SK-N-SH (cell line): ENCODE data around the gene ADIPOR2. TPM values are rescaled to one million over a fixed set of nuclear protein-coding genes. Genes with fewer than 3 reads are reported as not detected.

Experiments
- CTCF ChIA-PET: fragments of 300-600, 350-600 bp; formaldehyde crosslinking; extraction: SDS; loops from one replicate; lab custom pipeline; 2021; lab: Yijun Ruan, JAX
- POLR2A ChIA-PET: fragments of 350-600 bp; sonication (Branson Sonifier 250); formaldehyde crosslinking; extraction: SDS; loops from one replicate; lab custom pipeline; 2020; ENCODE audit warnings: antibody characterized with exemption, inconsistent platforms; lab: Yijun Ruan, JAX
- DNase-seq: peaks from one replicate; pipeline ENCODE4 v3.0.0; 2012
- H2AFZ ChIP-seq: fragments of 200-600 bp; sonication (generic); 2 replicates; pipeline ENCODE4 v1.8.1; 2016; ENCODE audit warnings: antibody characterized with exemption, mild to moderate bottlenecking, low read depth
- H3F3A ChIP-seq: fragments of 200-600 bp; sonication (generic); replicated peaks from 2 replicates; pipeline ENCODE3; 2016; ENCODE audit warnings: antibody characterized with exemption, mild to moderate bottlenecking; ENCODE audit not compliant: insufficient read depth
- H3K27ac ChIP-seq, 2 experiments: fragments of 200-500 bp in 1 of 2; fragments of 200-600 bp in 1 of 2; sonication (Bioruptor generic) in 1 of 2; sonication (generic), shearing (Covaris generic) in 1 of 2; 2 replicates each; pipeline versions ENCODE4 v1.5.1 to v1.6.1; 2014 to 2016; ENCODE audit warnings: low read depth in 2 of 2, inconsistent platforms in 1 of 2, low read length in 1 of 2, mild to moderate bottlenecking in 1 of 2, mixed read lengths in 1 of 2
- H3K27me3 ChIP-seq: fragments of 200-600 bp; sonication (generic), shearing (Covaris generic); 2 replicates; pipeline ENCODE4 v1.6.1; 2016; ENCODE audit warnings: mixed run types; ENCODE audit not compliant: insufficient read depth
- H3K36me3 ChIP-seq, 2 experiments: fragments of 200-500 bp in 1 of 2; fragments of 200-600 bp in 1 of 2; sonication (Bioruptor generic) in 1 of 2; sonication (generic) in 1 of 2; replicated peaks in 1 of 2; 2 replicates each; pipeline versions ENCODE3 to v1.5.1; 2014 to 2016; ENCODE audit warnings: low read length in 1 of 2, mild to moderate bottlenecking in 1 of 2; ENCODE audit not compliant: insufficient read depth in 2 of 2, control insufficient read depth in 1 of 2
- H3K4me1 ChIP-seq, 2 experiments: fragments of 200-500 bp in 1 of 2; fragments of 200-600 bp in 1 of 2; sonication (Bioruptor generic) in 1 of 2; sonication (generic), shearing (Covaris generic) in 1 of 2; 2 replicates each; pipeline versions ENCODE4 v1.5.1 to v1.6.1; 2014 to 2016; ENCODE audit warnings: low read depth in 1 of 2, low read length in 1 of 2, mixed run types in 1 of 2; ENCODE audit not compliant: insufficient read depth in 2 of 2, control insufficient read depth in 1 of 2
- H3K4me2 ChIP-seq: fragments of 200-600 bp; sonication (generic), shearing (Covaris generic); 2 replicates; pipeline ENCODE4 v1.6.1; 2017; ENCODE audit warnings: mixed run types
- H3K4me3 ChIP-seq, 2 experiments: fragments of 200-500 bp in 1 of 2; fragments of 200-600 bp in 1 of 2; sonication (Bioruptor generic) in 1 of 2; sonication (generic), shearing (Covaris generic) in 1 of 2; 2 replicates each; pipeline versions ENCODE4 v1.5.1 to v1.8.1; 2014 to 2016; ENCODE audit warnings: low read depth in 2 of 2, inconsistent platforms in 1 of 2, low read length in 1 of 2, mild to moderate bottlenecking in 1 of 2, mixed read lengths in 1 of 2, moderate library complexity in 1 of 2
- H3K79me2 ChIP-seq: fragments of 200-600 bp; sonication (generic); 2 replicates; pipeline ENCODE4 v1.8.1; 2017; ENCODE audit warnings: mild to moderate bottlenecking; ENCODE audit not compliant: insufficient read depth
- H3K9ac ChIP-seq: fragments of 200-600 bp; sonication (generic); 2 replicates; pipeline ENCODE4 v1.6.1; 2017; ENCODE audit warnings: mixed run types
- H3K9me2 ChIP-seq: fragments of 200-600 bp; sonication (generic); 2 replicates; pipeline ENCODE4 v1.6.1; 2017; ENCODE audit warnings: mixed run types
- H3K9me3 ChIP-seq: fragments of 200-600 bp; sonication (generic); 2 replicates; pipeline ENCODE4 v1.6.1; 2017; ENCODE audit warnings: mixed run types, mild to moderate bottlenecking, moderate library complexity
- H4K20me1 ChIP-seq: fragments of 200-600 bp; sonication (generic); 2 replicates; pipeline ENCODE4 v1.6.1; 2017; ENCODE audit warnings: mild to moderate bottlenecking, mixed run types; ENCODE audit not compliant: insufficient read depth
- ELF1 ChIP-seq: IDR thresholded peaks from 2 replicates; pipeline ENCODE4 v1.4.0; 2012
- EP300 ChIP-seq, 2 experiments: IDR thresholded peaks; 2 replicates each; pipeline versions ENCODE4 v1.4.0 to v1.6.1; 2012; ENCODE audit warnings: borderline replicate concordance in 1 of 2, low read depth in 1 of 2, low read length in 1 of 2
- FOXJ3 ChIP-seq: sonication (generic); formaldehyde crosslinking; IDR thresholded peaks from 2 replicates; pipeline ENCODE4 v1.5.1; 2020; ENCODE audit warnings: mild to moderate bottlenecking, missing genetic modification reagents
- GABPA ChIP-seq: IDR thresholded peaks from 2 replicates; pipeline ENCODE4 v1.4.0; 2012; ENCODE audit warnings: low read depth, mild to moderate bottlenecking
- GATA2 ChIP-seq: sonication (generic); formaldehyde crosslinking; IDR thresholded peaks from 2 replicates; pipeline ENCODE4 v1.5.0; 2020; ENCODE audit warnings: mild to moderate bottlenecking, missing genetic modification reagents
- MEF2A ChIP-seq: IDR thresholded peaks from 2 replicates; pipeline ENCODE4 v1.4.0; 2012; ENCODE audit warnings: low read depth, borderline replicate concordance
- MXI1 ChIP-seq: IDR thresholded peaks from 2 replicates; pipeline ENCODE4 v1.6.1; 2012; ENCODE audit warnings: mild to moderate bottlenecking, low read depth, low read length, improper control_type of control experiment
- NFIC ChIP-seq: IDR thresholded peaks from 2 replicates; pipeline ENCODE4 v1.4.0; 2012; ENCODE audit warnings: borderline replicate concordance
- POLR2AphosphoS5 ChIP-seq: IDR thresholded peaks from 2 replicates; pipeline ENCODE4 v1.6.1; 2012; ENCODE audit warnings: low read depth, low read length
- RAD21 ChIP-seq: IDR thresholded peaks from 2 replicates; pipeline ENCODE4 v1.6.1; 2012; ENCODE audit warnings: mild to moderate bottlenecking, low read length
- RCOR1 ChIP-seq: fragments of 150-350 bp; IDR thresholded peaks from 2 replicates; pipeline ENCODE4 v1.6.1; 2017; ENCODE audit warnings: antibody characterized with exemption, low read length
- RXRA ChIP-seq: IDR thresholded peaks from 2 replicates; pipeline ENCODE4 v1.4.0; 2012; ENCODE audit warnings: low read depth, mild to moderate bottlenecking, borderline replicate concordance
- SIN3A ChIP-seq: IDR thresholded peaks from 2 replicates; pipeline ENCODE4 v1.6.1; 2012; ENCODE audit warnings: low read depth, mild to moderate bottlenecking, low read length, moderate library complexity, borderline replicate concordance
- SMC3 ChIP-seq: IDR thresholded peaks from 2 replicates; pipeline ENCODE4 v1.6.1; 2012; ENCODE audit warnings: low read depth, low read length, improper control_type of control experiment
- TCF12 ChIP-seq: IDR thresholded peaks from 2 replicates; pipeline ENCODE4 v1.4.0; 2012
- TEAD4 ChIP-seq: IDR thresholded peaks from 2 replicates; pipeline ENCODE4 v1.4.0; 2012; ENCODE audit warnings: mild to moderate bottlenecking, borderline replicate concordance; ENCODE audit not compliant: insufficient read depth
- WGBS: methylation state at CpG from one replicate; pipeline ENCODE4 v1.1.6; 2017; ENCODE audit warnings: low lambda C conversion rate; 5-methylcytosine and 5-hydroxymethylcytosine counted together
- polyA plus RNA-seq, 3 experiments: library from polyadenylated mRNA; depleted of rRNA; stranded (reverse); fragments of >200 nt; gene quantifications; 2 replicates each; pipeline ENCODE4 v1.2.3, GENCODE V29; 2012
- TF ChIP-seq, protein P1 (sequence below): fragments of 150-350 bp; IDR thresholded peaks from 2 replicates; pipeline ENCODE4 v1.6.1; 2016; ENCODE audit warnings: mild to moderate bottlenecking, low read depth, low read length
- TF ChIP-seq, protein P2 (sequence below): fragments of 200-600 bp; sonication (generic); IDR thresholded peaks from 2 replicates; pipeline ENCODE4 v1.6.1; 2017; ENCODE audit warnings: antibody characterized with exemption, mild to moderate bottlenecking, moderate library complexity

ADIPOR2 gene
- polyA plus RNA-seq, 1 of the 3 experiments (the other 2 are of a cell fraction): 17.1 TPM

DNA sequence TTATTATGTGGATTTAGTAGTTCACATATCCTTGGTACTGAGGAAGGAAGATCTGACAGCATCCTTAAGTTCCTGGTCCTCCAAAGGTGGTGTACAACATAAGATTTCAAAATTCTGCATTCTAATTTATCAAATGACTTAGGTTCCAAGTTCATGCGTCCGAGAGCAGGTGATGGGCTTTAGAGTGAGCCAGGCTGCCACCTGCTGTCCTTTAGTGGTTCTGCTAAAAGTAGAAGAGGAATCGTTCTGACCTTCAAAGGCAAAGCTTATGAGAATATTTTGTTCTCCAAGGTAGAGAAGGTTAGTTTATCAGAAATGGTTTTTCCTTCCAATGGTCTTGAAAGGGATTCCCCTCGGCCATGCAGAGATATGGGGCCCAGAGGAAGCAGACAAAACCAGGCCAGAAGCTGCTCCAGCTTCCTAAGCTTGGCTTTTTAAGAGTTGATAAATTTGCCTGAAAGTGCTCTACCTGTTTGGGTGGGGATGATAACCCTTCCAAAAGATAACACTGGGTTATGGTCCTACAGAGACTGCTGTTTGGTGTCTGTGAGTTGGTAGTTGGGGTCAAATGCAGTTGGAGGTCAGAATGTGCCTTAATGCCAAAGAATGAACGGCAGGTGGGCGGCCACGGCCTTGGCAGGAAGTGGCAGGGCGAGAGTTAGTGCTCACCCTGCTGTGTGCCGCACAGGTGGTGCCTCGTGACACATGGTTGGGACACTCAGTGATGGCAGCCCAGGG, 100.4 kb downstream of the ADIPOR2 start:
- Histone ChIP-seq H3K4me3 (peak overlapping the region in 1 of 2 experiments; percentile 22; a peak in 1 of 4 replicates), H3K9me3 (no peaks in the 10 kb centered on the region), H3K27ac (no peak overlapping the region), H3K9me2 (no peaks in the 10 kb centered on the region), H3K4me1 (peaks cover 0 to 15% of the 10 kb centered on the region in 2 experiments; a peak in 1 of 4 replicates), H3F3A (peaks cover 10% of the 10 kb centered on the region), H3K9ac (no peak overlapping the region), H2AFZ (no peak overlapping the region), H3K27me3 (no peaks in the 10 kb centered on the region), H3K4me2 (no peak overlapping the region), H3K79me2 (no peaks in the 10 kb centered on the region), H4K20me1 (no peaks in the 10 kb centered on the region), H3K36me3 (peaks cover 0 to 10% of the 10 kb centered on the region in 2 experiments)
- ChIA-PET CTCF (interaction anchor here (0.5 to 17.5 kb wide), 83 partner anchors 9 to 893 kb away, joined by 3 to 605 read pairs (median 5); partner anchors contain the start of genes ADIPOR2, CACNA2D4 and WNT5B), POLR2A (interaction anchor here (0.8 to 1.6 kb wide), 4 partner anchors 24 to 161 kb away, joined by 3 to 8 read pairs (median 5); partner anchors contain the start of gene ADIPOR2)
- WGBS: 62% methylated on average over 9 of the region's 10 CpGs
- DNase-seq: peak; percentile 73
- TF ChIP-seq POLR2AphosphoS5: no peak
- TF ChIP-seq RXRA: no peak
- TF ChIP-seq, protein P1, sequence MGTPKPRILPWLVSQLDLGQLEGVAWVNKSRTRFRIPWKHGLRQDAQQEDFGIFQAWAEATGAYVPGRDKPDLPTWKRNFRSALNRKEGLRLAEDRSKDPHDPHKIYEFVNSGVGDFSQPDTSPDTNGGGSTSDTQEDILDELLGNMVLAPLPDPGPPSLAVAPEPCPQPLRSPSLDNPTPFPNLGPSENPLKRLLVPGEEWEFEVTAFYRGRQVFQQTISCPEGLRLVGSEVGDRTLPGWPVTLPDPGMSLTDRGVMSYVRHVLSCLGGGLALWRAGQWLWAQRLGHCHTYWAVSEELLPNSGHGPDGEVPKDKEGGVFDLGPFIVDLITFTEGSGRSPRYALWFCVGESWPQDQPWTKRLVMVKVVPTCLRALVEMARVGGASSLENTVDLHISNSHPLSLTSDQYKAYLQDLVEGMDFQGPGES: no peak
- 0 out of 2 replicates have a peak, but pooled peaks have one; percentile 11 for TF ChIP-seq SIN3A
- TF ChIP-seq GATA2: no peak
- TF ChIP-seq RCOR1: 0 out of 2 replicates have a peak, but pooled peaks have one; percentile 32
- no peak for TF ChIP-seq MEF2A
- TF ChIP-seq, protein P2, sequence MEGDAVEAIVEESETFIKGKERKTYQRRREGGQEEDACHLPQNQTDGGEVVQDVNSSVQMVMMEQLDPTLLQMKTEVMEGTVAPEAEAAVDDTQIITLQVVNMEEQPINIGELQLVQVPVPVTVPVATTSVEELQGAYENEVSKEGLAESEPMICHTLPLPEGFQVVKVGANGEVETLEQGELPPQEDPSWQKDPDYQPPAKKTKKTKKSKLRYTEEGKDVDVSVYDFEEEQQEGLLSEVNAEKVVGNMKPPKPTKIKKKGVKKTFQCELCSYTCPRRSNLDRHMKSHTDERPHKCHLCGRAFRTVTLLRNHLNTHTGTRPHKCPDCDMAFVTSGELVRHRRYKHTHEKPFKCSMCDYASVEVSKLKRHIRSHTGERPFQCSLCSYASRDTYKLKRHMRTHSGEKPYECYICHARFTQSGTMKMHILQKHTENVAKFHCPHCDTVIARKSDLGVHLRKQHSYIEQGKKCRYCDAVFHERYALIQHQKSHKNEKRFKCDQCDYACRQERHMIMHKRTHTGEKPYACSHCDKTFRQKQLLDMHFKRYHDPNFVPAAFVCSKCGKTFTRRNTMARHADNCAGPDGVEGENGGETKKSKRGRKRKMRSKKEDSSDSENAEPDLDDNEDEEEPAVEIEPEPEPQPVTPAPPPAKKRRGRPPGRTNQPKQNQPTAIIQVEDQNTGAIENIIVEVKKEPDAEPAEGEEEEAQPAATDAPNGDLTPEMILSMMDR: peak; percentile 92
- TF ChIP-seq FOXJ3 (CRISPR knock-in tag): no peak
- TF ChIP-seq RAD21: peak; percentile 94
- no peak for TF ChIP-seq TCF12
- no peak for TF ChIP-seq ELF1
- no peak for TF ChIP-seq TEAD4
- peak; percentile 97 for TF ChIP-seq SMC3
- no peak for TF ChIP-seq MXI1
- TF ChIP-seq NFIC: no peak
- no peak for TF ChIP-seq EP300 (IDR thresholded peaks at IDR 0.05; ENCODE audit: borderline replicate concordance in 1 of 2, low read depth in 1 of 2, low read length in 1 of 2)
- no peak for TF ChIP-seq GABPA
